HL-60 (cell line): Measurements from ENCODE around the gene NEK5.

ENCODE experiments used
- DNase-seq, 2 experiments: peaks; one replicate each; pipeline ENCODE4 v3.0.0-alpha.2; 2010 to 2020; ENCODE audit warnings: low read depth in 1 of 2, low spot score in 1 of 2
- H3K27ac ChIP-seq: fragments of 250-450 bp; sonication (Bioruptor Pico); replicated peaks from 2 replicates; pipeline ENCODE4 v1.5.1; 2020; ENCODE audit warnings: mild to moderate bottlenecking, moderate library complexity
- H3K27me3 ChIP-seq: fragments of 250-450 bp; sonication (Bioruptor Pico); 2 replicates; pipeline ENCODE4 v1.5.1; 2021; ENCODE audit warnings: mild to moderate bottlenecking, moderate library complexity; ENCODE audit not compliant: insufficient read depth, poor library complexity, severe bottlenecking
- H3K4me3 ChIP-seq: replicated peaks from 2 replicates; pipeline ENCODE4 v1.5.1; 2011; ENCODE audit warnings: mild to moderate bottlenecking, control low read depth, low read length; ENCODE audit not compliant: insufficient read depth
- CTCF ChIP-seq: IDR thresholded peaks from one replicate; pipeline ENCODE4 v1.5.1; 2011; ENCODE audit warnings: low read length, control low read depth, inconsistent platforms; ENCODE audit not compliant: insufficient read depth
- GABPA ChIP-seq: IDR thresholded peaks from 2 replicates; pipeline ENCODE4 v1.6.1; 2012; ENCODE audit warnings: low read depth
- POLR2AphosphoS5 ChIP-seq: IDR thresholded peaks from 2 replicates; pipeline ENCODE4 v1.6.1; 2012; ENCODE audit warnings: low read depth
- REST ChIP-seq: IDR thresholded peaks from 2 replicates; pipeline ENCODE4 v1.6.1; 2012; ENCODE audit warnings: low read depth; ENCODE audit not compliant: insufficient replicate concordance
- SPI1 ChIP-seq: IDR thresholded peaks from 2 replicates; pipeline ENCODE4 v1.6.1; 2012; ENCODE audit warnings: low read depth, mild to moderate bottlenecking, borderline replicate concordance

The NEK5 gene

GRCh38 chr13:52156724-52157261 lies 27.9 kb upstream of the NEK5 start:
- no peak overlapping the region for H3K4me3 ChIP-seq
- no peak for DNase-seq
- no peak for TF ChIP-seq REST
- TF ChIP-seq GABPA = no peak
- no peak for TF ChIP-seq POLR2AphosphoS5
- TF ChIP-seq CTCF = no peak
- TF ChIP-seq SPI1 = no peak
- H3K27me3 ChIP-seq = no peaks in the 10 kb centered on the region
- no peak overlapping the region for H3K27ac ChIP-seq

GRCh38 chr13:52155177-52155576 lies 26.3 kb upstream of the NEK5 start:
- H3K4me3 ChIP-seq = no peak overlapping the region
- no peak overlapping the region for H3K27ac ChIP-seq
- no peak for TF ChIP-seq REST
- TF ChIP-seq CTCF = no peak
- no peak for TF ChIP-seq POLR2AphosphoS5
- no peak for TF ChIP-seq SPI1
- TF ChIP-seq GABPA = no peak
- no peaks in the 10 kb centered on the region for H3K27me3 ChIP-seq
- no peak for DNase-seq

- H3K4me3 ChIP-seq = no peak overlapping the region
- H3K27me3 ChIP-seq = no peaks in the 10 kb centered on the region
- DNase-seq = no peak
- TF ChIP-seq CTCF (no peak), SPI1 (no peak), POLR2AphosphoS5 (no peak), GABPA (no peak), REST (no peak)
- no peak overlapping the region for H3K27ac ChIP-seq
Measured at GRCh38 chr13:52147225-52147624, 18.4 kb upstream of the NEK5 start.
